Fibroblast of pulmonary artery (primary cell): ENCODE data around the gene SLC25A42.
"Not testable (repeated sequence)": the region's sequence is repeated elsewhere in the genome, so short reads cannot be mapped to it uniquely, and the experiment has no call there.

ENCODE experiments used
- DNase-seq: peaks from one replicate; pipeline ENCODE4 v3.0.0-alpha.2; 2010; ENCODE audit warnings: low read depth
- H3K4me3 ChIP-seq: replicated peaks from 2 replicates; pipeline ENCODE4 v1.5.1; 2011; ENCODE audit warnings: low read depth, mild to moderate bottlenecking, control low read depth, low read length, moderate library complexity
- CTCF ChIP-seq: IDR thresholded peaks from 2 replicates; pipeline ENCODE4 v1.5.1; 2011; ENCODE audit warnings: mild to moderate bottlenecking, control low read depth, low read length, inconsistent platforms; ENCODE audit errors: missing control alignments

The SLC25A42 gene

GRCh38 chr19:19145684-19146608 lies 82.2 kb downstream of the SLC25A42 start:
- DNase-seq: peak; percentile 61
- H3K4me3 ChIP-seq: no peak overlapping the region
- TF ChIP-seq CTCF: peak; percentile 87

GRCh38 chr19:19146865-19147264 lies 83.1 kb downstream of the SLC25A42 start:
- no peak for DNase-seq
- H3K4me3 ChIP-seq: no peak overlapping the region
- no peak for TF ChIP-seq CTCF

GRCh38 chr19:19147344-19147743 lies 83.5 kb downstream of the SLC25A42 start:
- H3K4me3 ChIP-seq: no peak overlapping the region
- no peak for DNase-seq
- no peak for TF ChIP-seq CTCF

- DNase-seq, H3K4me3 ChIP-seq: not testable (repeated sequence)
Measured at GRCh38 chr19:19148504-19148903, 84.7 kb downstream of the SLC25A42 start.

- DNase-seq: no peak
- no peak for TF ChIP-seq CTCF
- H3K4me3 ChIP-seq: no peak overlapping the region
Measured at GRCh38 chr19:19149435-19149834, 85.6 kb downstream of the SLC25A42 start.

GRCh38 chr19:19151418-19151817 lies 87.6 kb downstream of the SLC25A42 start:
- H3K4me3 ChIP-seq: no peak overlapping the region
- no peak for DNase-seq
- no peak for TF ChIP-seq CTCF

- DNase-seq: no peak
- H3K4me3 ChIP-seq: no peak overlapping the region
- no peak for TF ChIP-seq CTCF
Measured at GRCh38 chr19:19152668-19153384, 89.0 kb downstream of the SLC25A42 start.
